Measurements from ENCODE around the gene EBI3. TPM values are rescaled to one million over a fixed set of nuclear protein-coding genes. Genes with fewer than 3 reads are reported as not detected.

EBI3 gene
- total and polyA plus RNA-seq, 2 of the 13 experiments (the other 11 are each of a cell fraction or from before 2014, with no cell fraction given): 3.4 TPM; not detected in 1

- TF ChIP-seq MLLT10 (CRISPR knock-in tag; IDR thresholded peaks at IDR 0.05): no peak
- peak; percentile 82 for TF ChIP-seq ZNF12 (CRISPR knock-in tag; IDR thresholded peaks at IDR 0.05)
- no peak for TF ChIP-seq HMG20A (CRISPR knock-in tag; IDR thresholded peaks at IDR 0.05; ENCODE audit: borderline replicate concordance)
- no peak for TF ChIP-seq NR1H2 (CRISPR knock-in tag; IDR thresholded peaks at IDR 0.05; ENCODE audit: borderline replicate concordance, low read depth)
- no peak for TF ChIP-seq MAF1 (CRISPR knock-in tag; IDR thresholded peaks at IDR 0.05; ENCODE audit: borderline replicate concordance)
- no peak for TF ChIP-seq PBX2 (CRISPR knock-in tag; IDR thresholded peaks at IDR 0.05)
- TF ChIP-seq NR0B2 (CRISPR knock-in tag; IDR thresholded peaks at IDR 0.05): no peak
- TF ChIP-seq HIC2 (CRISPR knock-in tag; IDR thresholded peaks at IDR 0.05; ENCODE audit: low read depth): no peak
- no peak for TF ChIP-seq E2F5 (CRISPR knock-in tag; conservative IDR thresholded peaks at IDR 0.05)
- TF ChIP-seq ZFX (CRISPR knock-in tag; IDR thresholded peaks at IDR 0.05; ENCODE audit: low read depth): peak; percentile 21; the same call in 1 of the 2 replicates
- no peak for TF ChIP-seq ZNF432 (CRISPR knock-in tag; IDR thresholded peaks at IDR 0.05; ENCODE audit: borderline replicate concordance)
- TF ChIP-seq PAXIP1 (CRISPR knock-in tag; conservative IDR thresholded peaks at IDR 0.05): no peak
- TF ChIP-seq ZFP1 (CRISPR knock-in tag; IDR thresholded peaks at IDR 0.05): no peak
- TF ChIP-seq ZNF562 (CRISPR knock-in tag; IDR thresholded peaks at IDR 0.05; ENCODE audit: borderline replicate concordance): no peak
- no peak for TF ChIP-seq REXO4 (CRISPR knock-in tag; IDR thresholded peaks at IDR 0.05; ENCODE audit: borderline replicate concordance)
- no peak for TF ChIP-seq ZKSCAN8 (CRISPR knock-in tag; IDR thresholded peaks at IDR 0.05; ENCODE audit: borderline replicate concordance)
- TF ChIP-seq ZMYM2 (CRISPR knock-in tag; IDR thresholded peaks at IDR 0.05): 0 out of 2 replicates have a peak, but pooled peaks have one; percentile 45
- no peak for TF ChIP-seq ZNF513 (CRISPR knock-in tag; conservative IDR thresholded peaks at IDR 0.05)
- no peak for TF ChIP-seq POLR2G (IDR thresholded peaks at IDR 0.05; ENCODE audit: low read depth, low read length)
- no peak for TF ChIP-seq ZNF34 (CRISPR knock-in tag; IDR thresholded peaks at IDR 0.05; ENCODE audit: borderline replicate concordance)
Observed at GRCh38 chr19:4234862-4235201, 5.5 kb downstream of the EBI3 start (continued).
